ENCODE data around the gene MB.
A peak's percentile ranks its signal among the peaks of the same experiment; 100 is the strongest.

The MB gene

DNA sequence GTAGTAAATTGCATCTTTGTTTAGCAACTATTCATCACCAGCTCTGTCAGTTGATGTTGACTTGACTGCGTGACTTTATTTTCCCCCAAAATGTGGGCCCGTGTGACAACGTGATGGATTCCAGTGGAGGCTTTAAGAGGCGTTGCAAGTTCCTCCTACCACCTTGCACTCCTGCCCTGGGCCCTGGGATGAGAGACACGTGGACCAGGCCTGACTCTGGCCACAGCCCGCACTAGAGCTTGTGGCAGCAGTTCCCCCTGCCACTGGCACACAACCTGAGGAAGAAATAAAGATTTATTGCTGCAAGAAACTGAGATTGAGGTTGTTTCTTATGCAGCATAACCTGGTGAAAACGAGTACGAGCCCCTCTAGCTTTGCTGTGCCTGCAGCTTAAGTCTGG lies 44.6 kb downstream of the MB start:
- no peak for DNase-seq (ENCODE audit: low read depth, low spot score)
- in situ Hi-C loops (cut with HindIII; ENCODE audit: low sequenced_read_pairs), result no loop called here
- TF ChIP-seq CTCF (IDR thresholded peaks at IDR 0.05; ENCODE audit: low read depth, low read length), result no peak
- H3K4me3 ChIP-seq (ENCODE audit: low read depth, low read length), result no peak overlapping the region

- no peak for TF ChIP-seq CTCF (IDR thresholded peaks at IDR 0.05; ENCODE audit: low read depth, low read length)
- in situ Hi-C loops (cut with HindIII; ENCODE audit: low sequenced_read_pairs), result no loop called here
- H3K4me3 ChIP-seq (ENCODE audit: low read depth, low read length), result no peak overlapping the region
- no peak for DNase-seq (ENCODE audit: low read depth, low spot score)
Observed at GRCh38 chr22:35570686-35571194, 46.4 kb downstream of the MB start.

DNA sequence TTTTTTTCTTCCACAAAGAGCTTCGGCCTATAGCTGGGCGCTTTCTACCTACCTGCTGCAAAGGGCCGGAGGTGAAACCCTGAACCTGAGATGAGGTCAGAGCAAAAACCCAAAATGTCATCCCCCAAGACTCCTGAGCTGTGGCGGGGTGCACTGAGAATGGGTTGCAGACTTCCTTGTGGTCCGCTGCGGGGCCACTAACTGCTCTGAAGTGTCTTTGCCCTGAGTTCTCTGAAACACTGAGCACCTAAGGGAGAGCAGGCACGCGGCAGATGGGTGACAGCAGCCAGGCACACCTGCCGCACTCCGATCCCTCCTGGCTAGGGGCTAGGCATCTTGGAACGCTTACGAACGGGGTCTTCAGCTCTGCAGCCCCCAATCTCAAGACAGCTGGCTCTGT lies 47.2 kb downstream of the MB start:
- in situ Hi-C loops (cut with HindIII; ENCODE audit: low sequenced_read_pairs), result no loop called here
- DNase-seq (ENCODE audit: low read depth, low spot score), result no peak
- no peak for TF ChIP-seq CTCF (IDR thresholded peaks at IDR 0.05; ENCODE audit: low read depth, low read length)
- no peak overlapping the region for H3K4me3 ChIP-seq (ENCODE audit: low read depth, low read length)

GRCh38 chr22:35568751-35569739 lies 48.1 kb downstream of the MB start:
- DNase-seq (ENCODE audit: low read depth, low spot score), result peak; percentile 54
- no peak overlapping the region for H3K4me3 ChIP-seq (ENCODE audit: low read depth, low read length)
- no peak for TF ChIP-seq CTCF (IDR thresholded peaks at IDR 0.05; ENCODE audit: low read depth, low read length)
- in situ Hi-C loops (cut with HindIII; ENCODE audit: low sequenced_read_pairs), result no loop called here

GRCh38 chr22:35567351-35568141 lies 49.6 kb downstream of the MB start:
- no peak for TF ChIP-seq CTCF (IDR thresholded peaks at IDR 0.05; ENCODE audit: low read depth, low read length)
- DNase-seq (ENCODE audit: low read depth, low spot score), result no peak
- in situ Hi-C loops (cut with HindIII; ENCODE audit: low sequenced_read_pairs), result no loop called here
- H3K4me3 ChIP-seq (ENCODE audit: low read depth, low read length), result no peak overlapping the region

All from astrocyte of the spinal cord (primary cell).